ENCODE data around the gene TRAP1. TPM values are rescaled to one million over a fixed set of nuclear protein-coding genes. Genes with fewer than 3 reads are reported as not detected.

TRAP1 gene
- total and polyA plus RNA-seq, 2 experiments from 2014 or later: 62.3 to 80.5 TPM

GRCh38 chr16:3738128-3738527 is 20.8 kb upstream of the TRAP1 start:
- H3K27me3 ChIP-seq: no peaks in the 10 kb centered on the region
- H3K9me2 ChIP-seq (replicated peaks; ENCODE audit: insufficient read depth): no peaks in the 10 kb centered on the region
- no peaks in the 10 kb centered on the region for H3K9me3 ChIP-seq (ENCODE audit: low read depth)
- DNase-seq (ENCODE audit: low spot score): no peak
- no peaks in the 10 kb centered on the region for H4K20me1 ChIP-seq (ENCODE audit: insufficient read depth, poor library complexity, severe bottlenecking)
- no peaks in the 10 kb centered on the region for H3K36me3 ChIP-seq (replicated peaks; ENCODE audit: insufficient read depth, low read depth)
- H2AFZ ChIP-seq: no peak overlapping the region
- H3K4me1 ChIP-seq (ENCODE audit: insufficient read depth): no peaks in the 10 kb centered on the region
- 94% methylated on average over 5 of the region's 5 CpGs for WGBS (ENCODE audit: low lambda C conversion rate, missing lambda C conversion rate)
- H3K27ac ChIP-seq: no peak overlapping the region
- peaks cover 21% of the 10 kb centered on the region for H3K79me2 ChIP-seq
- TF ChIP-seq EZH2 (IDR thresholded peaks at IDR 0.05; ENCODE audit: borderline replicate concordance) (no peak), CTCF (IDR thresholded peaks at IDR 0.05; ENCODE audit: poor library complexity) (no peak), EZH2phosphoT487 (IDR thresholded peaks at IDR 0.05; ENCODE audit: low read depth, severe bottlenecking, unreplicated experiment) (no peak)
- H3K4me3 ChIP-seq: no peak overlapping the region
- H3K4me2 ChIP-seq: no peak overlapping the region

DNA sequence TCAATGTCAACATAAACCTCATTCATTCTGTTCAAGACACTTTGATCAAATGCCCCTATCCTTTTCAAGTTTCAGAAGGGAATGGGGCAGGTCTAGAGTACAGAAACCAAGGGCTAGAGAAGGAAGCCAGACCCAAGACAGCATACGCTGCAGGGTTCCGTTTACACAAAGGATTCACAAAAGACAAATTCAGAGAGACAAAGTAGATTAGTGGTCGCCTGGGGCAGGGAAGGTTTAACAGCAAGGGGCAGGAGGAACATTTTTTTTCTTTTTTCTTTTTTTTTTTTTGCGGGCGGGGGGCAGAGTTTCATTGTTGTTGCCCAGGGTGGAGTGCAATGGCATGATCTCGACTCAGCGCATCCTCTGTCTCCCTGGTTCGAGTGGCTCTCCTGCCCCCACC is 19.9 kb upstream of the TRAP1 start:
- H3K27ac ChIP-seq: no peak overlapping the region
- no peaks in the 10 kb centered on the region for H3K4me1 ChIP-seq (ENCODE audit: insufficient read depth)
- H3K9me2 ChIP-seq (replicated peaks; ENCODE audit: insufficient read depth): no peaks in the 10 kb centered on the region
- TF ChIP-seq CTCF (IDR thresholded peaks at IDR 0.05; ENCODE audit: poor library complexity) (no peak), EZH2 (IDR thresholded peaks at IDR 0.05; ENCODE audit: borderline replicate concordance) (no peak), EZH2phosphoT487 (IDR thresholded peaks at IDR 0.05; ENCODE audit: low read depth, severe bottlenecking, unreplicated experiment) (no peak)
- WGBS (ENCODE audit: low lambda C conversion rate, missing lambda C conversion rate): 86% methylated on average over 8 of the region's 8 CpGs
- H3K79me2 ChIP-seq: peaks cover 19% of the 10 kb centered on the region
- no peaks in the 10 kb centered on the region for H3K27me3 ChIP-seq
- no peak overlapping the region for H3K4me3 ChIP-seq
- H4K20me1 ChIP-seq (ENCODE audit: insufficient read depth, poor library complexity, severe bottlenecking): peaks cover 8% of the 10 kb centered on the region
- no peaks in the 10 kb centered on the region for H3K36me3 ChIP-seq (replicated peaks; ENCODE audit: insufficient read depth, low read depth)
- no peak overlapping the region for H2AFZ ChIP-seq
- no peak overlapping the region for H3K4me2 ChIP-seq
- H3K9me3 ChIP-seq (ENCODE audit: low read depth): no peaks in the 10 kb centered on the region
- DNase-seq (ENCODE audit: low spot score): no peak

GRCh38 chr16:3736116-3736515 is 18.8 kb upstream of the TRAP1 start:
- H3K27me3 ChIP-seq: no peaks in the 10 kb centered on the region
- WGBS (ENCODE audit: low lambda C conversion rate, missing lambda C conversion rate): 100% methylated on average over 6 of the region's 6 CpGs
- H3K27ac ChIP-seq: no peak overlapping the region
- TF ChIP-seq EZH2phosphoT487 (IDR thresholded peaks at IDR 0.05; ENCODE audit: low read depth, severe bottlenecking, unreplicated experiment) (no peak), CTCF (IDR thresholded peaks at IDR 0.05; ENCODE audit: poor library complexity) (no peak), EZH2 (IDR thresholded peaks at IDR 0.05; ENCODE audit: borderline replicate concordance) (no peak)
- no peak for DNase-seq (ENCODE audit: low spot score)
- peaks cover 8% of the 10 kb centered on the region for H4K20me1 ChIP-seq (ENCODE audit: insufficient read depth, poor library complexity, severe bottlenecking)
- no peaks in the 10 kb centered on the region for H3K4me1 ChIP-seq (ENCODE audit: insufficient read depth)
- H3K9me2 ChIP-seq (replicated peaks; ENCODE audit: insufficient read depth): no peaks in the 10 kb centered on the region
- H3K4me2 ChIP-seq: no peak overlapping the region
- H2AFZ ChIP-seq: no peak overlapping the region
- no peak overlapping the region for H3K4me3 ChIP-seq
- H3K36me3 ChIP-seq (replicated peaks; ENCODE audit: insufficient read depth, low read depth): no peaks in the 10 kb centered on the region
- H3K9me3 ChIP-seq (ENCODE audit: low read depth): no peaks in the 10 kb centered on the region
- H3K79me2 ChIP-seq: peaks cover 16% of the 10 kb centered on the region

DNA sequence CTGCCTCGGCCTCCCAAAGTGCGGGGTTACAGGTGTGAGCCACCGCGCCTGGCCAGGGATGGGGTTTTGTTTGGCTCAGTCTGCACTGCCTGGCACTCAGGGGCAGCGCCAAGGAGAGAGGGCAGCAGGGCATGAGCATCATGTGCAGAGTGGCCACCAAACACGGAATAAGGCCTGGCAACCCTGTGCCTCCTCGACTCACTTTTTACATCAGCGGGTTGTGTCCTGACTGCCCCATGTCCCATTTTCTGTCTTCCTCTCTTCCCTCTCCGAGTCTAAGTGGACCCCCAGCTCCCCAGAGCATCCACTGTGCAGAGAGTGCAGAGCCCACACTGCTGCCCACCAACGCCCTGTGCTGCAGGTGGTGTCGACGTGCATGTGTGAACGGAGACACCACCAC is 18.2 kb upstream of the TRAP1 start:
- DNase-seq (ENCODE audit: low spot score): no peak
- Histone ChIP-seq H3K27ac (no peak overlapping the region), H3K9me2 (replicated peaks; ENCODE audit: insufficient read depth) (no peaks in the 10 kb centered on the region), H4K20me1 (ENCODE audit: insufficient read depth, poor library complexity, severe bottlenecking) (peaks cover 8% of the 10 kb centered on the region), H3K36me3 (replicated peaks; ENCODE audit: insufficient read depth, low read depth) (no peaks in the 10 kb centered on the region), H3K27me3 (no peaks in the 10 kb centered on the region), H3K79me2 (peaks cover 16% of the 10 kb centered on the region), H3K4me3 (no peak overlapping the region), H3K9me3 (ENCODE audit: low read depth) (no peaks in the 10 kb centered on the region), H3K4me2 (no peak overlapping the region), H3K4me1 (ENCODE audit: insufficient read depth) (no peaks in the 10 kb centered on the region), H2AFZ (no peak overlapping the region)
- 98% methylated on average over 13 of the region's 13 CpGs for WGBS (ENCODE audit: low lambda C conversion rate, missing lambda C conversion rate)
- TF ChIP-seq CTCF (IDR thresholded peaks at IDR 0.05; ENCODE audit: poor library complexity): no peak
- TF ChIP-seq EZH2 (IDR thresholded peaks at IDR 0.05; ENCODE audit: borderline replicate concordance): no peak

Measured in hepatocyte (in vitro differentiated cells).